Measurements from ENCODE around the gene CHST2.

CHST2 gene

GRCh38 chr3:143167969-143168854 lies 48.6 kb downstream of the CHST2 start:
- DNase-seq (ENCODE audit: low read depth) = no peak

- no peak for DNase-seq (ENCODE audit: low read depth)
These were observed 49.3 kb downstream of the CHST2 start for GRCh38 chr3:143168855-143169192.

GRCh38 chr3:143170074-143170473 lies 50.5 kb downstream of the CHST2 start:
- DNase-seq (ENCODE audit: low read depth) = no peak

- no peak for DNase-seq (ENCODE audit: low read depth)
These were observed 51.1 kb downstream of the CHST2 start for GRCh38 chr3:143170676-143171075.

- no peak for DNase-seq (ENCODE audit: low read depth)
These were observed 51.8 kb downstream of the CHST2 start for GRCh38 chr3:143171141-143171980.

- no peak for DNase-seq (ENCODE audit: low read depth)
These were observed 52.7 kb downstream of the CHST2 start for GRCh38 chr3:143172062-143172794.

- no peak for DNase-seq (ENCODE audit: low read depth)
These were observed 53.2 kb downstream of the CHST2 start for GRCh38 chr3:143172795-143173145.

- no peak for DNase-seq (ENCODE audit: low read depth)
These were observed 53.7 kb downstream of the CHST2 start for GRCh38 chr3:143173242-143173641.

All from activated T-cell treated with anti-CD3 and anti-CD28 coated beads for 48 hours (primary cell).